ENCODE data around the gene PDE7B.

DNA sequence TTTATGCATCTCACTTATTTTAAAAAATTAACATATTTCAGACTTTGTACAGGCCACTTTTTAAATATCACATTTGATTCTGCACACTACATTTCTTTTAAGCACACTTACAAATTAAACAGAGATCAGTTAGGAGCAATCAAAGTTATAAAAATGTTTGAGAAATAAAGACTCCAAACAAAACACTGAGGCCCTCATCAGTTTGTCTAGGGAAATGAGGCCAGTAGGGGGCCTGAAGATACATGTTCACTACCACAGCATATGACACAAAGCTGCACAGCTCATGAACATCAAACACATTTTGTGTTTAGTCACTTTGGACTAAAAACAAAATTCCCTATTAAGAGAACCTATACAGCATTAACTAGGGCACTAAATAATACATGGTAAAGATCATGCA lies 180.5 kb downstream of the PDE7B start:
- TF ChIP-seq, protein P1, sequence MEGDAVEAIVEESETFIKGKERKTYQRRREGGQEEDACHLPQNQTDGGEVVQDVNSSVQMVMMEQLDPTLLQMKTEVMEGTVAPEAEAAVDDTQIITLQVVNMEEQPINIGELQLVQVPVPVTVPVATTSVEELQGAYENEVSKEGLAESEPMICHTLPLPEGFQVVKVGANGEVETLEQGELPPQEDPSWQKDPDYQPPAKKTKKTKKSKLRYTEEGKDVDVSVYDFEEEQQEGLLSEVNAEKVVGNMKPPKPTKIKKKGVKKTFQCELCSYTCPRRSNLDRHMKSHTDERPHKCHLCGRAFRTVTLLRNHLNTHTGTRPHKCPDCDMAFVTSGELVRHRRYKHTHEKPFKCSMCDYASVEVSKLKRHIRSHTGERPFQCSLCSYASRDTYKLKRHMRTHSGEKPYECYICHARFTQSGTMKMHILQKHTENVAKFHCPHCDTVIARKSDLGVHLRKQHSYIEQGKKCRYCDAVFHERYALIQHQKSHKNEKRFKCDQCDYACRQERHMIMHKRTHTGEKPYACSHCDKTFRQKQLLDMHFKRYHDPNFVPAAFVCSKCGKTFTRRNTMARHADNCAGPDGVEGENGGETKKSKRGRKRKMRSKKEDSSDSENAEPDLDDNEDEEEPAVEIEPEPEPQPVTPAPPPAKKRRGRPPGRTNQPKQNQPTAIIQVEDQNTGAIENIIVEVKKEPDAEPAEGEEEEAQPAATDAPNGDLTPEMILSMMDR (IDR thresholded peaks at IDR 0.05): peak in 3 of 6 experiments; percentile 9 to 25 (median 17)
- no peak for TF ChIP-seq POLR2A (IDR thresholded peaks at IDR 0.05)

All from thyroid gland (tissue), 4 donors.